Measurements from ENCODE around the gene PIK3CB.
"Not testable (repeated sequence)": the region's sequence is repeated elsewhere in the genome, so short reads cannot be mapped to it uniquely, and the experiment has no call there.

PIK3CB gene

GRCh38 chr3:138849222-138849940 is 14.7 kb upstream of the PIK3CB start:
- H3K27ac ChIP-seq, result no peak overlapping the region

GRCh38 chr3:138848696-138849095 is 14.0 kb upstream of the PIK3CB start:
- no peak overlapping the region for H3K4me3 ChIP-seq

More at GRCh38 chr3:138849222-138849940, 14.7 kb upstream of the PIK3CB start:
- H3K4me3 ChIP-seq, result no peak overlapping the region

DNA sequence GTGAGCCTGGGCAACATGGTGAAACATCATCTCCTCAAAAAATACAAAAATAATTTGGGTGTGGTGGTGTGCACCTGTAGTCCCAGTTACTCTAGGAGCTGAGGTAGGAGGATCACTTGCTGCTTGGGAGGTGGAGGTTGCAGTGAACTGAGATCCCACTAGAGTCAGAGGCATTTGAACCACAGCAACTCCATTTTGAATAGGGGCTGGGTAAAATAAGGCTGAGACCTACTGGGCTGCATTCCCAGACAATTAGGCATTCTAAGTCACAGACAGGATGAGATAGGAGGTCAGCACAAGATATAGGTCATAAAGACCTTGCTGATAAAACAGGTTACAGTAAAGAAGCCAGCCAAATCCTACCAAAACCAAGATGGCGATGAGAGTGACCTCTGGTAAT is 12.1 kb upstream of the PIK3CB start:
- not testable (repeated sequence) for H3K27ac ChIP-seq

More at GRCh38 chr3:138848696-138849095, 14.0 kb upstream of the PIK3CB start:
- no peak overlapping the region for H3K27ac ChIP-seq

GRCh38 chr3:138846262-138846791 is 11.6 kb upstream of the PIK3CB start:
- Histone ChIP-seq H3K4me3 (no peak overlapping the region), H3K27ac (peak overlapping the region in 2 of 21 experiments; percentile 8 to 21)

More for the DNA sequence above, 12.1 kb upstream of the PIK3CB start:
- H3K4me3 ChIP-seq, result not testable (repeated sequence)

GRCh38 chr3:138845771-138846173 is 11.0 kb upstream of the PIK3CB start:
- Histone ChIP-seq H3K4me3 (no peak overlapping the region), H3K27ac (peak overlapping the region in 2 of 21 experiments; percentile 8 to 21)

DNA sequence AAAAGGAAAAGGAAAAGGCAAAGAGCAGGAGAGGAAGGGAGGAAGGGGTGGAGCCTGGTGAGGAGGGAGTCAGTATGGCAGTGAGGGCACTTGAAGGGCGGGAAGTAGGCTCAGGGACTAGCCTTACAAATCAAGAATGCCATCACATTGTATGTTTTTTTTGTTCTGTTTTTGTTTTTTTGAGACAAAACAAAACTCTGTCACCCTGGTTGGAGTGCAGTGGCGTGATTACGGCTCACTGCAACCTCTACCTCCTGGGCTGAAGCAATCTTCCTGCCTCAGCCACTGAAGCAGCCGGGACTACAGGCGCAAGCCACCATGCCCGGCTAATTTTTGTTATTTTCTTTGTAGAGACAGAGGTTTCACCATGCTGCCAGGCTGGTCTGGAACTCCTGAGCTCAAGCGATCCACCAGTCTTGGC is 10.5 kb upstream of the PIK3CB start:
- no peak overlapping the region for H3K4me3 ChIP-seq
- H3K27ac ChIP-seq, result no peak overlapping the region

GRCh38 chr3:138842483-138843188 is 7.9 kb upstream of the PIK3CB start:
- Histone ChIP-seq H3K4me3 (no peak overlapping the region), H3K27ac (no peak overlapping the region)

- H3K27ac ChIP-seq, result not testable (repeated sequence)
Observed at GRCh38 chr3:138838385-138838784, 3.7 kb upstream of the PIK3CB start.

DNA sequence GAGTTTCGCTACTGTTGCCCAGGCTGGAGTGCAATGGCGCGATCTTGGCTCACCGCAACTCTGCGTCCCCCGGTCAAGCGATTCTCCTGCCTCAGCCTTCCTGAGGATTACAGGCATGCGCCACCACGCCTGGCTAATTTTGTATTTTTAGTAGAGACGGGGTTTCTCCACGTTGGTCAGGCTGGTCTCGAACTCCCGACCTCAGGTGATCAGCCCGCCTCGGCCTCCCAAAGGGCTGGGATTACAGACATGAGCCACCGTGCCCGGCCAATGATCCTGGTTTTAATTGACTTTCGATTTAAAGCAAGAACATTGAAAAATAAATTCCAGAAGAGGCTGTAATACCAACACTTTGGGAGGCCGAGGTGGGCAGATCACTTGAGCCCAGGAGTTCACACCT is 1.1 kb upstream of the PIK3CB start:
- H3K4me3 ChIP-seq, result not testable (repeated sequence)
- H3K27ac ChIP-seq, result peak overlapping the region in 12 of 21 experiments; percentile 86 to 96 (median 92)

More at GRCh38 chr3:138838385-138838784, 3.7 kb upstream of the PIK3CB start:
- H3K4me3 ChIP-seq, result not testable (repeated sequence)

GRCh38 chr3:138835397-138835757 is 649 bp upstream of the PIK3CB start:
- Histone ChIP-seq H3K4me3 (peak overlapping the region; percentile 70 to 99 (median 96)), H3K27ac (peak overlapping the region; percentile 66 to 98 (median 93))

GRCh38 chr3:138833899-138834595 is 681 bp downstream of the PIK3CB start:
- H3K4me3 ChIP-seq, result peak overlapping the region; percentile 70 to 99 (median 96)
- H3K27ac ChIP-seq, result peak overlapping the region; percentile 65 to 98 (median 93)

GRCh38 chr3:138832473-138833057 is 2.2 kb downstream of the PIK3CB start:
- peak overlapping the region in 5 of 21 experiments; percentile 1 to 97 (median 94) for H3K27ac ChIP-seq
- H3K4me3 ChIP-seq, result peak overlapping the region in 2 of 7 experiments; percentile 70 to 88

DNA sequence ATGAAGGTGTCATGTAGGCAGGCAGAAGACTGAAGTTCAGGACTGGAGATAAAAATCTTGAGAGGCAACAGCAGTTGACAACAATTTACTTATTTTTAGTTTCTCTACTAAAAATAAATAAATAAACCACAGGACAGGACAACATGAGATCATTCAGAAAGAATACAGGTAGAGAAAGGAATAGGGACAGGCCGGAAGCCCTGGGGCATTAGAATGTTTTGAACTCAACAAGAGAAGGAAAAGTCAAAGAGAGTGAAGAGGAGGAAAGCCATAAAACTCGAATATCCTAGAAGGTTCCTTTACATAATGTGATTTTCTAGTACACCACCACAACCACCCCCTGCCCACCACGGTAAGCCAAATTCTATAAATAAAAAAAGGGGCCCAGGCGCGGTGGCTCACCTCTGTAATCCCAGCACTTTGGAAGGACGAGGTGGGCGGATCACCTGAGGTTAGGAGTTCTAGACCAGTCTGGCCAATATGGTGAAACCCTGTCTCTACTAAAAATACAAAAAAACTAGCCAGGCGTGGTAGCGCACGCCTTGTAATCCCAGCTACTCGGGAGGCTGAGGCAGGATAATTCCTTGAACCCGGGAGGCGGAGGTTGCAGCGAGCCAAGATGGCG is 4.7 kb downstream of the PIK3CB start:
- H3K4me3 ChIP-seq, result no peak overlapping the region
- H3K27ac ChIP-seq, result no peak overlapping the region

GRCh38 chr3:138829097-138829496 is 5.6 kb downstream of the PIK3CB start:
- Histone ChIP-seq H3K27ac (no peak overlapping the region), H3K4me3 (no peak overlapping the region)

- no peak overlapping the region for H3K27ac ChIP-seq
- H3K4me3 ChIP-seq, result no peak overlapping the region
Observed at GRCh38 chr3:138827222-138827621, 7.5 kb downstream of the PIK3CB start.

- Histone ChIP-seq H3K27ac (no peak overlapping the region), H3K4me3 (no peak overlapping the region)
Observed at GRCh38 chr3:138825336-138825735, 9.4 kb downstream of the PIK3CB start.

GRCh38 chr3:138824114-138824506 is 10.6 kb downstream of the PIK3CB start:
- Histone ChIP-seq H3K4me3 (no peak overlapping the region), H3K27ac (no peak overlapping the region)

GRCh38 chr3:138820379-138820778 is 14.3 kb downstream of the PIK3CB start:
- not testable (repeated sequence) for H3K4me3 ChIP-seq, H3K27ac ChIP-seq

DNA sequence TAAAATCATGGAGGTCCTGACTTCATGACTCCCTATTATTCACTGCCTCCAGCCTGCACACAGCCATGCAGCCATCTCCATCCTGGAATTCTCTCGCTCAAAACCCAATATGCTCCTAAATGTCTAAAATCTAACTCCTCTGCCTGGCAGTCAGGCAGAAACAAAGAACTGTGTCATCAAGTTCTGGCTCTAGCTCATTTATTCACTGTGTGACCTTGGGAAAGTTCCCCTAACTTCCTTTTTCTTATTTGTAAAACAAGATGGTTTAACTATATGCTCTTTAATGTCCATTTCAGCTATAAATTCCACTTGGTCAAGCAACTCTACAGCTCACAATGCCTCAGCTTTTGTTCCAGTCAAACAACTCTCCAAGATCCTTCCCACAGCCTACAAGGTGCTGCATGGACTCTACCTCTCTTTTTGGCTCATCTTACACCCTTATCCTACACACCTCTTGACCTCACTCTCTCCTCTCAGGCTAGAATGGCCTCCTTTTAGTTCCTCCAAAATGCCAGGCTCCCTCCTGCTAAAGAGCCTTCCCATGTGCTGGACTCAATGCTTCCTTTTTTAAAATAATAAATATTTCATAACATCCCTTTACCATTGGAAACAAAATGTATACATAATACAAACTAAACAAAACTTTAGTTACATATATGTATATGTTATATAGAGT is 16.4 kb downstream of the PIK3CB start:
- Histone ChIP-seq H3K4me3 (no peak overlapping the region), H3K27ac (peak overlapping the region in 3 of 21 experiments; percentile 10 to 58 (median 36))

Data from skin epidermis (tissue), 12 donors.